ENCODE measurements around the gene LPCAT2.

Gene LPCAT2

GRCh38 chr16:55621771-55622170 lies 112.9 kb downstream of the LPCAT2 start:
- no peak for DNase-seq

GRCh38 chr16:55622272-55622671 lies 113.4 kb downstream of the LPCAT2 start:
- DNase-seq, result no peak

GRCh38 chr16:55622930-55623561 lies 114.2 kb downstream of the LPCAT2 start:
- no peak for DNase-seq

GRCh38 chr16:55623640-55624039 lies 114.8 kb downstream of the LPCAT2 start:
- no peak for DNase-seq

GRCh38 chr16:55624696-55625095 lies 115.8 kb downstream of the LPCAT2 start:
- DNase-seq, result no peak

GRCh38 chr16:55625843-55626242 lies 117.0 kb downstream of the LPCAT2 start:
- no peak for DNase-seq

- no peak for DNase-seq
These were observed 119.6 kb downstream of the LPCAT2 start for GRCh38 chr16:55628306-55628968.

- DNase-seq, result no peak
These were observed 121.9 kb downstream of the LPCAT2 start for GRCh38 chr16:55630774-55631173.

GRCh38 chr16:55632259-55632658 lies 123.4 kb downstream of the LPCAT2 start:
- no peak for DNase-seq

GRCh38 chr16:55634193-55634592 lies 125.3 kb downstream of the LPCAT2 start:
- DNase-seq, result no peak
